Aorta (tissue), 5 donors: ENCODE measurements around the gene PRDX6. TPM values are rescaled to one million over a fixed set of nuclear protein-coding genes. Genes with fewer than 3 reads are reported as not detected.
A peak's percentile ranks its signal among the peaks of the same experiment; 100 is the strongest.
"Not testable (repeated sequence)": the region's sequence is repeated elsewhere in the genome, so short reads cannot be mapped to it uniquely, and the experiment has no call there.

ENCODE experiments used
- ATAC-seq: fragments of 200-7000 bp; cut with Tn5 transposase; one replicate; pipeline ENCODE4 v1.9.1; 2022; ENCODE audit warnings: moderate library complexity; ENCODE audit not compliant: low FRiP score
- DNase-seq, 2 donors: peaks; one replicate each; pipeline ENCODE4 v3.0.0-alpha.2; 2020
- H3K27ac ChIP-seq, 2 donors: one replicate each; pipeline ENCODE4 v1.5.1; 2013; ENCODE audit warnings: low read length in 2 of 2, mild to moderate bottlenecking in 2 of 2, moderate library complexity in 2 of 2, control low read depth in 1 of 2, inconsistent platforms in 1 of 2, low read depth in 1 of 2
- H3K27me3 ChIP-seq, 2 donors: one replicate each; pipeline ENCODE4 v1.6.1; 2013; ENCODE audit warnings: control low read depth in 1 of 2, low read length in 1 of 2, mild to moderate bottlenecking in 1 of 2, moderate library complexity in 1 of 2; ENCODE audit not compliant: insufficient read depth in 2 of 2, control insufficient read depth in 1 of 2
- H3K36me3 ChIP-seq, 2 donors: one replicate each; pipeline ENCODE4 v1.6.1; 2013; ENCODE audit warnings: control low read depth in 1 of 2, low read length in 1 of 2, mild to moderate bottlenecking in 1 of 2; ENCODE audit not compliant: insufficient read depth in 2 of 2, control insufficient read depth in 1 of 2
- H3K4me1 ChIP-seq, 2 donors: one replicate each; pipeline ENCODE4 v1.6.1; 2013; ENCODE audit warnings: low read length in 2 of 2, control low read depth in 1 of 2, mild to moderate bottlenecking in 1 of 2, moderate library complexity in 1 of 2; ENCODE audit not compliant: insufficient read depth in 2 of 2, control insufficient read depth in 1 of 2
- H3K4me3 ChIP-seq, 2 donors: one replicate each; pipeline ENCODE4 v1.5.1; 2013; ENCODE audit warnings: low read length in 2 of 2, control low read depth in 1 of 2, mild to moderate bottlenecking in 1 of 2
- H3K9me3 ChIP-seq: one replicate; pipeline ENCODE4 v1.6.1; 2013; ENCODE audit warnings: mild to moderate bottlenecking, low read length; ENCODE audit not compliant: control insufficient read depth
- WGBS, 2 donors: extraction: QIAGEN DNeasy Blood & Tissue Kit; methylation state at CpG; one replicate each; pipeline ENCODE4 v1.1.7; 2013; 5-methylcytosine and 5-hydroxymethylcytosine counted together
- intact Hi-C, 2 donors: fragments of 100-400 bp; cut with DNase I; formaldehyde crosslinking; loops; one replicate each; pipeline versions ENCODE4 v1.14.2 to v1.15.0; 2022
- polyA plus RNA-seq, 2 donors: library from polyadenylated mRNA; stranded (reverse); fragments of 200-250 nt; gene quantifications; one replicate each; pipeline ENCODE4 v1.2.3, GENCODE V29; 2013
- total RNA-seq, 2 donors: library from RNA; stranded (reverse); fragmentation: NEBNext Ultra II Directional; extraction: Animal tissue kit (Norgen Biotek cat#: 25700); gene quantifications; one replicate each; pipeline ENCODE4 v1.2.1, GENCODE V29; 2021
- donor health status: healthy with polysubstance abuse.
- donor health status: Bipolar disorder and iron deficiency.
- donor health status: DM: no; HTN: no; CAD: no.
- donor health status: DM: no; HTN: no; CAD: no.
- donor health status: DM: yes; HTN: yes; CAD: no.

Gene PRDX6
- total and polyA plus RNA-seq, 4 donors, result 130 to 205 (median 152) TPM

DNA sequence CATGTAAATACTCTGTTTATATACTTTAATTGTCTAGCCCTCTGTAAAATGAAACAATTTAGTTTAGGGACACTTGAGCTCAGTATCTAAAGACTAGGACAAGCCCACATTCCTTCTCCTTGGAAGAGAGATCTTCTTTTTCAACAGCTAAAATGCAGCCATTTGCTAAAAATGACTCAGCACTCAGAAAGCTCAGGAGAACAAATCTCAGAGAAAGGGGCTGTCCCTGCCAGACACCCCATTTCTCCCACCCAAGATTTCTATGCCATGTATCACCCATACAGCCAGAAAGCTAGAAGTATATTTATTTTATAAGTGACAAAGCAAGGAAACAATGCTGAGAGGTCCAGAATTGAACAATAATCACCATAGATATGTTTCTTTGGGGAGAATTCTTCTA, 23.2 kb upstream of the PRDX6 start:
- no peak for ATAC-seq
- H3K9me3 ChIP-seq, result no peaks in the 10 kb centered on the region
- intact Hi-C loops, result no loop called here
- no peak for DNase-seq
- no peak overlapping the region for H3K4me3 ChIP-seq
- no peaks in the 10 kb centered on the region for H3K4me1 ChIP-seq
- H3K36me3 ChIP-seq, result no peaks in the 10 kb centered on the region
- no peak overlapping the region for H3K27ac ChIP-seq
- no peaks in the 10 kb centered on the region for H3K27me3 ChIP-seq

- WGBS, 2 donors, result 92 to 96% methylated on average over 4 of the region's 4 CpGs
- Histone ChIP-seq H3K9me3 (no peaks in the 10 kb centered on the region), H3K4me3 (no peak overlapping the region), H3K27ac (no peak overlapping the region), H3K4me1 (no peaks in the 10 kb centered on the region), H3K27me3 (no peaks in the 10 kb centered on the region), H3K36me3 (no peaks in the 10 kb centered on the region)
- intact Hi-C loops, result no loop called here
- DNase-seq (no peak), ATAC-seq (no peak)
These were observed 22.1 kb upstream of the PRDX6 start for GRCh38 chr1:173454966-173455524.

- Histone ChIP-seq H3K4me1 (no peaks in the 10 kb centered on the region), H3K27ac (no peak overlapping the region), H3K9me3 (no peaks in the 10 kb centered on the region), H3K27me3 (no peaks in the 10 kb centered on the region), H3K36me3 (peaks cover 0 to 4% of the 10 kb centered on the region in 2 donors), H3K4me3 (no peak overlapping the region)
- intact Hi-C loops, result no loop called here
- ATAC-seq (no peak), DNase-seq (no peak)
- 86 to 88% methylated on average over 4 of the region's 4 CpGs for WGBS, 2 donors
These were observed 17.2 kb upstream of the PRDX6 start for GRCh38 chr1:173459885-173460284.

DNA sequence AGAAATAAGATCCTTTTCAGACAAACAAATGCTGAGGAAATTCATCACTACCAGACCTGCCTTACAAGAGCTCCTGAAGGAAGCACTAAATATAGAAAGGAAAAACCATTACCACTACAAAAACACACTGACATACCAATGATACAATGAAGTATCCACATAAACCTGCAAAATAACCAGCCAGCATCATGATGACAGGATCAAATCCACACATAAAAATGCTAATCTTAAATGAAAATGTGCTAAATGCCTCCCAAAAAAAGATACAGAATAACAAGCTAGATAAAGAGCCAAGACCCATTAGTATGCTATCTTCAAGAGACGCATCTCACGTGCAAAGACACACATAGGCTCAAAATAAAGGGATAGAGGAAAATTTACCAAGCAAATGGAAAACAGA, 14.5 kb upstream of the PRDX6 start:
- DNase-seq, result not testable (repeated sequence)
- 94 to 96% methylated on average over 2 of the region's 2 CpGs for WGBS, 2 donors

DNA sequence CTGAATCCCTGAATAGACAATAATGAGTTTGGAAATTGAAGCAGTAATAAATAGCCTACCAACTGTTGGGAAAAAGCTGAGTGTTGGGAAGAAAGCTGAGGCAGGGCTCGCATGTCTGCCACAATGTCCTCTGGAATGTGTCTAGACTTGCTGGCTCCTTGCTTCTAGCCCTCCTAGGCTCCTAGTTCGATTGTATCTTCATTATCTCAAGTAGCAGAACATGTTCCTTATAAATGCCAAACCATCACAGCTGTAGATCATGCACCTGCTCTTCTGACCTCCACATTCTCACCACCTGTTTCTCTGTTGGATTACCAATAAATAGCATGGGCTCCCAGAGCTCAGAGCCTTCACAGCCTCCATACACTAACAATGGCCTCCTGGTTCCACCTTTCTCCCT, 12.9 kb upstream of the PRDX6 start:
- H3K4me1 ChIP-seq, H3K27ac ChIP-seq, H3K36me3 ChIP-seq, DNase-seq, H3K9me3 ChIP-seq, intact Hi-C loops, H3K27me3 ChIP-seq, H3K4me3 ChIP-seq, ATAC-seq: not testable (repeated sequence)
- 76 to 84% methylated on average over 2 of the region's 2 CpGs for WGBS, 2 donors

More for the DNA sequence above, 14.5 kb upstream of the PRDX6 start:
- H3K4me1 ChIP-seq, ATAC-seq, H3K36me3 ChIP-seq, H3K27me3 ChIP-seq, H3K9me3 ChIP-seq, H3K4me3 ChIP-seq, intact Hi-C loops, H3K27ac ChIP-seq: not testable (repeated sequence)

GRCh38 chr1:173467426-173467825, 9.7 kb upstream of the PRDX6 start:
- H3K27me3 ChIP-seq, result no peaks in the 10 kb centered on the region
- no peak overlapping the region for H3K27ac ChIP-seq
- 89 to 95% methylated on average over 4 of the region's 4 CpGs for WGBS, 2 donors
- ATAC-seq (no peak), DNase-seq (no peak)
- no peaks in the 10 kb centered on the region for H3K36me3 ChIP-seq
- intact Hi-C loops, result no loop called here
- H3K4me3 ChIP-seq, result no peak overlapping the region
- H3K9me3 ChIP-seq, result no peaks in the 10 kb centered on the region
- H3K4me1 ChIP-seq, result no peaks in the 10 kb centered on the region

- 92 to 94% methylated on average over 3 of the region's 3 CpGs for WGBS, 2 donors
These were observed 7.5 kb upstream of the PRDX6 start for GRCh38 chr1:173469656-173470055.

DNA sequence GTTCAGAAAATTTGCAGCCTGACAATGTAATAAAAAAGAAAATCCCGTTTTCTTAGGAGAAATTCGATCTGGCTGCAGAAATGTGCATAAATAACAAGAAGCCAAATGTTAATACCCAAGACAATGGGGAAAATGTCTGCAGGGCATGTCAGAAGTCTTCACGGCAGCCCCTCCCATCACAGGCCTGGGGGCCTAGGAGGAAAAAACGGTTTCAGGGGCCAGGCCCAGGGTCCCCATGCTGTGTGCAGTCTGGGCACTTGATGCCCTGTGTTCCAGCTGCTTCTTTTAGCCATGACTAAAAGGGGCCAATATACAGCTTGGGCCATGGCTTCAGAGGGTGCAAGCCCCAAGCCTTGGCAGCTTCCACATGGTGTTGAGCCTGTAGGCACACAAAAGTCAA, 6.5 kb upstream of the PRDX6 start:
- Histone ChIP-seq H3K36me3 (no peaks in the 10 kb centered on the region), H3K27me3 (no peaks in the 10 kb centered on the region), H3K4me3 (no peak overlapping the region), H3K27ac (no peak overlapping the region), H3K4me1 (no peaks in the 10 kb centered on the region), H3K9me3 (no peaks in the 10 kb centered on the region)
- ATAC-seq (no peak), DNase-seq (no peak)
- intact Hi-C loops, result no loop called here
- 95 to 98% methylated on average over 4 of the region's 4 CpGs for WGBS, 2 donors

More at GRCh38 chr1:173469656-173470055, 7.5 kb upstream of the PRDX6 start:
- H3K9me3 ChIP-seq, result no peaks in the 10 kb centered on the region
- intact Hi-C loops, result no loop called here
- no peaks in the 10 kb centered on the region for H3K4me1 ChIP-seq
- no peaks in the 10 kb centered on the region for H3K36me3 ChIP-seq
- H3K27ac ChIP-seq, result no peak overlapping the region
- no peak overlapping the region for H3K4me3 ChIP-seq
- DNase-seq (no peak), ATAC-seq (no peak)
- no peaks in the 10 kb centered on the region for H3K27me3 ChIP-seq

- Histone ChIP-seq H3K4me3 (peak overlapping the region in 1 of 2 donors; percentile 18), H3K27me3 (no peaks in the 10 kb centered on the region), H3K9me3 (no peaks in the 10 kb centered on the region), H3K36me3 (no peaks in the 10 kb centered on the region), H3K27ac (peak overlapping the region; percentile 49 to 62), H3K4me1 (no peaks in the 10 kb centered on the region)
- WGBS, 2 donors, result 8 to 15% methylated on average over 2 of the region's 2 CpGs
- no peak for ATAC-seq
- DNase-seq, result no peak
- intact Hi-C loops, result no loop called here
These were observed 3.5 kb upstream of the PRDX6 start for GRCh38 chr1:173473599-173474011.
